H9 (cell line): ENCODE results near the gene PASD1. TPM values are rescaled to one million over a fixed set of nuclear protein-coding genes. Genes with fewer than 3 reads are reported as not detected.

Experiments used
- DNase-seq: peaks from one replicate; pipeline ENCODE4 v3.0.0-alpha.2; 2017
- H2AFZ ChIP-seq: one replicate; pipeline ENCODE4 v1.6.1; 2013; ENCODE audit warnings: mild to moderate bottlenecking, low read length, control low read depth, moderate library complexity
- H2AK5ac ChIP-seq: 2 replicates; pipeline ENCODE4 v1.6.1; 2013; ENCODE audit warnings: low read length, control low read depth, mixed read lengths; ENCODE audit not compliant: insufficient read length
- H2BK120ac ChIP-seq: one replicate; pipeline ENCODE4 v1.6.1; 2013; ENCODE audit warnings: low read depth, mild to moderate bottlenecking, low read length, control low read depth, inconsistent platforms; ENCODE audit not compliant: poor library complexity, severe bottlenecking
- H2BK12ac ChIP-seq: 2 replicates; pipeline ENCODE4 v1.6.1; 2013; ENCODE audit warnings: low read length, control low read depth, mixed read lengths, low read depth; ENCODE audit not compliant: insufficient read length
- H2BK15ac ChIP-seq: 2 replicates; pipeline ENCODE4 v1.6.1; 2013; ENCODE audit warnings: low read depth, low read length, control low read depth
- H2BK20ac ChIP-seq: one replicate; pipeline ENCODE4 v1.6.1; 2013; ENCODE audit warnings: low read depth, mild to moderate bottlenecking, low read length, control low read depth, inconsistent platforms; ENCODE audit not compliant: poor library complexity, severe bottlenecking
- H2BK5ac ChIP-seq: 2 replicates; pipeline ENCODE4 v1.6.1; 2013; ENCODE audit warnings: low read length, control low read depth, mixed read lengths; ENCODE audit not compliant: insufficient read length
- H3K14ac ChIP-seq: 2 replicates; pipeline ENCODE4 v1.6.1; 2013; ENCODE audit warnings: low read length, control low read depth; ENCODE audit not compliant: insufficient read depth
- H3K18ac ChIP-seq: 2 replicates; pipeline ENCODE4 v1.6.1; 2013; ENCODE audit warnings: low read depth, mild to moderate bottlenecking, mixed read lengths, low read length, control low read depth; ENCODE audit not compliant: insufficient read length
- H3K23ac ChIP-seq: 2 replicates; pipeline ENCODE4 v1.6.1; 2013; ENCODE audit warnings: low read length, control low read depth, mixed read lengths, low read depth; ENCODE audit not compliant: insufficient read length
- H3K23me2 ChIP-seq: 2 replicates; pipeline ENCODE4 v1.6.1; 2013; ENCODE audit warnings: low read depth, mild to moderate bottlenecking, mixed read lengths, low read length, control low read depth; ENCODE audit not compliant: insufficient read length, poor library complexity, severe bottlenecking
- H3K27ac ChIP-seq: 2 replicates; pipeline ENCODE4 v1.5.1; 2013; ENCODE audit warnings: low read length, control low read depth, mixed read lengths, low read depth; ENCODE audit not compliant: insufficient read length
- H3K27me3 ChIP-seq: 2 replicates; pipeline ENCODE4 v1.6.1; 2013; ENCODE audit warnings: low read length, control low read depth, inconsistent platforms; ENCODE audit not compliant: insufficient read depth
- H3K4ac ChIP-seq: 2 replicates; pipeline ENCODE4 v1.6.1; 2013; ENCODE audit warnings: low read depth, mild to moderate bottlenecking, control low read depth, inconsistent platforms, low read length, moderate library complexity
- H3K4me1 ChIP-seq: 2 replicates; pipeline ENCODE4 v1.6.1; 2013; ENCODE audit warnings: low read length, control low read depth, inconsistent platforms; ENCODE audit not compliant: insufficient read depth
- H3K4me2 ChIP-seq: 2 replicates; pipeline ENCODE4 v1.6.1; 2013; ENCODE audit warnings: low read length, control low read depth, mixed read lengths; ENCODE audit not compliant: insufficient read length, insufficient read depth
- H3K56ac ChIP-seq: 2 replicates; pipeline ENCODE4 v1.6.1; 2013; ENCODE audit warnings: low read depth, mild to moderate bottlenecking, mixed read lengths, low read length, control low read depth; ENCODE audit not compliant: insufficient read length
- H3K79me1 ChIP-seq: 2 replicates; pipeline ENCODE4 v1.6.1; 2013; ENCODE audit warnings: low read depth, mild to moderate bottlenecking, moderate library complexity, low read length, control low read depth, inconsistent platforms; ENCODE audit not compliant: insufficient read depth, poor library complexity, severe bottlenecking
- H3K79me2 ChIP-seq: 2 replicates; pipeline ENCODE4 v1.6.1; 2013; ENCODE audit warnings: low read length, control low read depth, inconsistent platforms; ENCODE audit not compliant: insufficient read depth
- H3K9ac ChIP-seq: 2 replicates; pipeline ENCODE4 v1.6.1; 2013; ENCODE audit warnings: low read length, control low read depth, mixed read lengths; ENCODE audit not compliant: insufficient read length; ENCODE audit errors: extremely low read depth
- H3K9me3 ChIP-seq: one replicate; pipeline ENCODE4 v1.6.1; 2013; ENCODE audit warnings: low read depth, low read length, inconsistent platforms; ENCODE audit not compliant: control insufficient read depth
- H3T11ph ChIP-seq: one replicate; pipeline ENCODE4 v1.6.1; 2013; ENCODE audit warnings: mild to moderate bottlenecking, low read length, control low read depth, inconsistent platforms
- H4K20me1 ChIP-seq: one replicate; pipeline ENCODE4 v1.6.1; 2013; ENCODE audit not compliant: control insufficient read depth, insufficient read length, insufficient read depth
- H4K5ac ChIP-seq: 2 replicates; pipeline ENCODE4 v1.6.1; 2013; ENCODE audit warnings: low read depth, mild to moderate bottlenecking, mixed read lengths, low read length, control low read depth; ENCODE audit not compliant: insufficient read length
- H4K8ac ChIP-seq: replicated peaks from 2 replicates; pipeline ENCODE4 v1.6.1; 2013; ENCODE audit warnings: low read length, control low read depth, mixed read lengths, low read depth; ENCODE audit not compliant: insufficient read length
- H4K91ac ChIP-seq: 2 replicates; pipeline ENCODE4 v1.6.1; 2013; ENCODE audit warnings: low read depth, mild to moderate bottlenecking, moderate library complexity, mixed read lengths, low read length, control low read depth; ENCODE audit not compliant: insufficient read length
- H3K27ac Mint-ChIP-seq, 3 experiments: 2 replicates in 2 of 3; 3 replicates in 1 of 3; pipeline ENCODE4 v1.8.0; 2020 to 2021; ENCODE audit warnings: mixed read lengths in 3 of 3, mild to moderate bottlenecking in 1 of 3, moderate library complexity in 1 of 3
- H3K27me3 Mint-ChIP-seq: 2 replicates; pipeline ENCODE4 v1.8.0; 2021; ENCODE audit warnings: low read depth, mild to moderate bottlenecking, moderate library complexity, mixed read lengths
- H3K36me3 Mint-ChIP-seq, 3 experiments: 2 replicates in 2 of 3; 3 replicates in 1 of 3; pipeline ENCODE4 v1.8.0; 2020 to 2021; ENCODE audit warnings: low read depth in 3 of 3, mixed read lengths in 3 of 3; ENCODE audit not compliant: insufficient read depth in 1 of 3
- H3K4me1 Mint-ChIP-seq, 2 experiments: 2 replicates each; pipeline ENCODE4 v1.8.0; 2020; ENCODE audit warnings: mixed read lengths in 2 of 2
- H3K4me3 Mint-ChIP-seq, 2 experiments: 2 replicates in 1 of 2; 3 replicates in 1 of 2; pipeline ENCODE4 v1.8.0; 2020 to 2021; ENCODE audit warnings: mild to moderate bottlenecking in 2 of 2, mixed read lengths in 2 of 2, moderate library complexity in 1 of 2
- H3K9me3 Mint-ChIP-seq, 2 experiments: 2 replicates in 1 of 2; 3 replicates in 1 of 2; pipeline ENCODE4 v1.8.0; 2020; ENCODE audit warnings: mild to moderate bottlenecking in 2 of 2, mixed read lengths in 2 of 2, moderate library complexity in 1 of 2
- WGBS: extraction: QIAGEN DNeasy Blood & Tissue Kit; methylation state at CpG from one replicate; pipeline ENCODE4 v1.1.7; 2013; ENCODE audit warnings: missing lambda C conversion rate, low lambda C conversion rate, mixed read lengths; ENCODE audit not compliant: insufficient read length; ENCODE audit errors: extremely low coverage; 5-methylcytosine and 5-hydroxymethylcytosine counted together
- total RNA-seq: library from RNA; stranded (reverse); gene quantifications from 2 replicates; pipeline ENCODE4 v1.2.1, GENCODE V29; 2021
- TF ChIP-seq, protein P1 (sequence below): fragments of 200-600 bp; sonication (generic); conservative IDR thresholded peaks from 3 replicates; pipeline ENCODE4 v1.8.0; 2021; ENCODE audit warnings: antibody characterized with exemption, mild to moderate bottlenecking

PASD1 gene
- total RNA-seq, 1 experiment from 2014 or later, result not detected

GRCh38 chrX:151715752-151716151 lies 152.3 kb downstream of the PASD1 start, which contains the start of gene FATE1:
TSS of gene FATE1 (plus strand) at chrX:151716035. CDS start at chrX:151716120, 85 bp downstream.
- Histone ChIP-seq H3K9me3 (peaks cover 31% of the 10 kb centered on the region), H3K4me1 (no peaks in the 10 kb centered on the region; the same call in 1 of the 2 replicates), H2AK5ac (no peak within 1 kb of the TSS), H2AFZ (no peak within 1 kb of the TSS), H2BK20ac (no peak within 1 kb of the TSS), H3K79me1 (no peaks in the 10 kb centered on the region), H3K9ac (no peak within 1 kb of the TSS), H4K5ac (no peak within 1 kb of the TSS), H4K91ac (no peak within 1 kb of the TSS), H3K27ac (no peak within 1 kb of the TSS), H3K23ac (no peak within 1 kb of the TSS), H3K18ac (no peak within 1 kb of the TSS), H3K4ac (no peak within 1 kb of the TSS), H3K27me3 (no peaks in the 10 kb centered on the region), H4K8ac (no peak within 1 kb of the TSS), H2BK120ac (no peak within 1 kb of the TSS), H3K14ac (no peak within 1 kb of the TSS), H3K56ac (no peak within 1 kb of the TSS), H2BK12ac (no peak within 1 kb of the TSS), H4K20me1 (no peaks in the 10 kb centered on the region), H3K4me2 (no peak within 1 kb of the TSS), H2BK5ac (no peak within 1 kb of the TSS), H3K23me2 (no peaks in the 10 kb centered on the region), H3T11ph (no peak within 1 kb of the TSS), H3K79me2 (no peaks in the 10 kb centered on the region), H2BK15ac (no peak within 1 kb of the TSS)
- H3K27ac Mint-ChIP-seq, result no peak within 1 kb of the TSS
- peaks cover 8% of the 10 kb centered on the region for H3K27me3 Mint-ChIP-seq
- TF ChIP-seq, protein P1, sequence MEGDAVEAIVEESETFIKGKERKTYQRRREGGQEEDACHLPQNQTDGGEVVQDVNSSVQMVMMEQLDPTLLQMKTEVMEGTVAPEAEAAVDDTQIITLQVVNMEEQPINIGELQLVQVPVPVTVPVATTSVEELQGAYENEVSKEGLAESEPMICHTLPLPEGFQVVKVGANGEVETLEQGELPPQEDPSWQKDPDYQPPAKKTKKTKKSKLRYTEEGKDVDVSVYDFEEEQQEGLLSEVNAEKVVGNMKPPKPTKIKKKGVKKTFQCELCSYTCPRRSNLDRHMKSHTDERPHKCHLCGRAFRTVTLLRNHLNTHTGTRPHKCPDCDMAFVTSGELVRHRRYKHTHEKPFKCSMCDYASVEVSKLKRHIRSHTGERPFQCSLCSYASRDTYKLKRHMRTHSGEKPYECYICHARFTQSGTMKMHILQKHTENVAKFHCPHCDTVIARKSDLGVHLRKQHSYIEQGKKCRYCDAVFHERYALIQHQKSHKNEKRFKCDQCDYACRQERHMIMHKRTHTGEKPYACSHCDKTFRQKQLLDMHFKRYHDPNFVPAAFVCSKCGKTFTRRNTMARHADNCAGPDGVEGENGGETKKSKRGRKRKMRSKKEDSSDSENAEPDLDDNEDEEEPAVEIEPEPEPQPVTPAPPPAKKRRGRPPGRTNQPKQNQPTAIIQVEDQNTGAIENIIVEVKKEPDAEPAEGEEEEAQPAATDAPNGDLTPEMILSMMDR, result no peak
- no CpG with 5 or more reads among the region's 3 CpGs for WGBS
- H3K36me3 Mint-ChIP-seq, result peaks cover 0 to 2% (median 0%) of the 10 kb centered on the region in 3 experiments; a peak in 2 of 7 replicates
- no peak within 1 kb of the TSS for H3K4me3 Mint-ChIP-seq
- no peak for DNase-seq
- peaks cover 64 to 65% of the 10 kb centered on the region in 2 experiments for H3K9me3 Mint-ChIP-seq
- H3K4me1 Mint-ChIP-seq, result peaks cover 13 to 17% of the 10 kb centered on the region in 2 experiments
